RPMI8226 (cell line): ENCODE data around the gene GOLGA3.
"Not testable (repeated sequence)": the region's sequence is repeated elsewhere in the genome, so short reads cannot be mapped to it uniquely, and the experiment has no call there.

Experiments used
- DNase-seq: peaks from one replicate; pipeline ENCODE4 v3.0.0-alpha.2; 2015

The GOLGA3 gene

GRCh38 chr12:132814232-132814631 lies 14.4 kb downstream of the GOLGA3 start:
- DNase-seq, result no peak

GRCh38 chr12:132813443-132813842 lies 15.2 kb downstream of the GOLGA3 start:
- no peak for DNase-seq

GRCh38 chr12:132812631-132813305 lies 15.9 kb downstream of the GOLGA3 start:
- DNase-seq, result no peak

GRCh38 chr12:132809391-132809790 lies 19.3 kb downstream of the GOLGA3 start:
- DNase-seq, result not testable (repeated sequence)

- no peak for DNase-seq
Measured at GRCh38 chr12:132807295-132808092, 21.2 kb downstream of the GOLGA3 start.

GRCh38 chr12:132806857-132807256 lies 21.8 kb downstream of the GOLGA3 start:
- no peak for DNase-seq

GRCh38 chr12:132804426-132804861 lies 24.2 kb downstream of the GOLGA3 start:
- no peak for DNase-seq

GRCh38 chr12:132803888-132804287 lies 24.8 kb downstream of the GOLGA3 start:
- DNase-seq, result no peak

GRCh38 chr12:132803125-132803524 lies 25.5 kb downstream of the GOLGA3 start:
- no peak for DNase-seq

GRCh38 chr12:132801741-132802140 lies 26.9 kb downstream of the GOLGA3 start:
- no peak for DNase-seq

- DNase-seq, result no peak
Measured at GRCh38 chr12:132798836-132799235, 29.8 kb downstream of the GOLGA3 start.

- no peak for DNase-seq
Measured at GRCh38 chr12:132797820-132798570, 30.7 kb downstream of the GOLGA3 start.

- DNase-seq, result no peak
Measured at GRCh38 chr12:132795847-132796246, 32.8 kb downstream of the GOLGA3 start.

GRCh38 chr12:132791940-132792339 lies 36.7 kb downstream of the GOLGA3 start:
- DNase-seq, result not testable (repeated sequence)

GRCh38 chr12:132789099-132789471 lies 39.6 kb downstream of the GOLGA3 start:
- no peak for DNase-seq

- no peak for DNase-seq
Measured at GRCh38 chr12:132788375-132789098, 40.1 kb downstream of the GOLGA3 start.

GRCh38 chr12:132787877-132788276 lies 40.8 kb downstream of the GOLGA3 start:
- no peak for DNase-seq

- no peak for DNase-seq
Measured at GRCh38 chr12:132786192-132786591, 42.5 kb downstream of the GOLGA3 start.

GRCh38 chr12:132784580-132784979 lies 44.1 kb downstream of the GOLGA3 start:
- DNase-seq, result no peak

GRCh38 chr12:132783917-132784531 lies 44.6 kb downstream of the GOLGA3 start:
- DNase-seq, result no peak

- no peak for DNase-seq
Measured at GRCh38 chr12:132781938-132782337, 46.7 kb downstream of the GOLGA3 start.

- no peak for DNase-seq
Measured at GRCh38 chr12:132779781-132780353, 48.8 kb downstream of the GOLGA3 start.
